Measurements from ENCODE around the gene PCDH15.
A peak's percentile ranks its signal among the peaks of the same experiment; 100 is the strongest.

PCDH15 gene

DNA sequence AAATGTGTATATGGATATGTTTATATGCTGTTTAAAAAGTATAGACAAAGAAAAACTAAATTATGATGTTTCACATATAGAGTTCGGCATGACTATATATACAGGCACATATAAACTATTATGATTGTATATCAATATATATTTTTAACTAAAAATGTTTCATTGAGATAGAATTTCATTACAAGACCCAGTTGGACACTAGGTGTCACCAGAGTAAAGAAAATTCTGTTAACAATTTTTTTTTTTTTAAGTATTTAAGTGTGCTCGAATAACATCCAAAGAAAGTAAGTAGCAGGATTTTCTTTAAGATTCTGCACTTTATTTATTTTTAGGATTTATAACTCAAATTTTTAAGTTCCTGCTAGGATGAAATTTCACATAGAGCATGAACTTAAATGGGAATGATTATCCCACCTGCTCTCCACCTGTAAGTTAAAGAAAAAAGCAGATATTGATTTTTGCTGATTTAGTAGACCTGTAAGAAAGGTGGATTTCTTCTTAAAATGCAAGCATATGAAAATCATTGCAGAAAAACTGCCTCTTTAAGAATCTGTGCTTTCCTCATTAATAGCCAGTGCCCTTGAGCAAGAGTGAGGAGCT lies 961.5 kb downstream of the PCDH15 start:
- peak; percentile 97 for FAIRE-seq

- no peak for FAIRE-seq
Measured at GRCh38 chr10:53836638-53837037, 964.4 kb downstream of the PCDH15 start.

GRCh38 chr10:53833908-53834307 lies 967.1 kb downstream of the PCDH15 start:
- no peak for FAIRE-seq

DNA sequence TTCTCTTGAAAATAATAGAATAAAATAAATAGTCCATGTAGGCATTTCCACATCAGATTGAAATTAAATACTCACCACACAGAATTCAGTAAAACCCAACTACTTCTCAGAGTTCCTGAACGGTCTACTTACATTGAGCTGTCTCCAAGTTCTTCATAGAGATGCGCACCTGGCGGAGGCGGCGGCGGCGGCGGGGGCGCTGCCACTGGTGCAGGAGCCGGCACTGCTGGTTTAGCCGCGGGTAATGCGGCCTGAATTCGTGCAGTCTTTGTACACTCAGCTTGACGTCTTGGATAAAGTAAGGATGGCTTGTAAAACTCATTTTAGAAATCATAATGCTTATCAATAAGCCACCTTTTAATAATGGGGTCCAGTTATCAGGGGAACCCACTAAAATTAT lies 973.8 kb downstream of the PCDH15 start:
- no peak for FAIRE-seq

DNA sequence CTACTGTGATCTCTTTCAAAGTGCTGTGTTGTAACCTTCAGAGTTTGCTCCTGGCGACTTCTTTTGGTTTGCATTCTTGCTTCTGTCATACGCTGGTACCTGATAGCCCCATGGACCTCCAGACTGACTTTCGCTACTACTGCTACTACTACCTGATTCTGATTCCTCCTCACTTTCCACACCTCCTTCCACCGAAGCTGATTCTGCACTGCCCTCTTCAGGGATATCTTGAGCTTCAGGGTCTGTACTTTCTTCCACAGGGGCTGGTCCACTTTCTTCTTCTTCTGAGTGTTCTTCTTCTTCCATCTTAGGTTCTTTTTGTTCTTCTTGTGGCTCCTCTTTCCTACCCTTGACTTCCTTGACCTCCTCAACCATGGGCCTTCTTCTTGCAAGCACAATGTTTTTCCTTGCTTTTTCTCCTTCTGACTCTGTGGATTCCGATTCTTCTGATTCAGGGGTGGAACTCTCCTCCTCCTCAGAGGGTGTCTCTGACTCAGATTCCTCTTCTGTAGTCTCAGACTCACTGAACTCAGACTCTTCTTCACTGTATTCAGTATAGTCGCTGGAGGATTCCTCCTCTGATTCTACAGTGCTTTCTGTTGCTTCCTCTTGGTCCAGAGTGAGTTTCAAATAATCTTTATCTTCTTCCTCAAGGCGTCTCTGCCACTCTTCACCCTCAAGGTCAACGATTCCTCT lies 992.2 kb downstream of the PCDH15 start:
- no peak for FAIRE-seq

DNA sequence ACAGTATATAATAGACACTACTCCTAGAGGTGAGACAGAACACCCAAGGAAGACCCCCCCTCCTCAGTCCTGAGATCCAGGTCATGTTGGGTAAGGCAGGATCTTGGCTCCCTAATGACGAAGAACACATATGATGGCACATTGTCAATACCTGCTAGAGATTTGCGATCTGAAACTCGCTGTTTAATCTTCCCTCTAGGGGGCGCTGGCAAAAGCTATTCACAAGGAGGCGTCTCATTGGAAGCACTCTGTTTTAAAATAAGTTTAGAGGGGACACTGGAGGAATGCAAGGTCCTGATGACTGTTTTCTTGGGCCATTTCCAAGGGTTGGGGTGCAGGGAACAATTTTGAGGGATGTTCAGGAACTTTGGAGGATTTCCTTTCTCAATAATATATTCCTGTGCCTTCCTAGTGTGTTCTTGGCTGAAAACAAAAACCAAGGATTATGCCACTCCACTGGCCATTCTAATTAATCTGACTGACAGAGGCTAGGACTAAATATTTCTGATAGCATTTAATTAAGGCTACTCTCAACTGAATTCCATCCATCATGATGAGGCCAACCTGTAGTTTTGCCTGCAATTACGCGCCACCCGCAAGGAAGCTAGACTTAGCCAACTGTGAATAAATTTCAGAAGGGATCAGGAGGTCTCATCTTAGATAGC lies 1014.7 kb downstream of the PCDH15 start:
- FAIRE-seq, result no peak

DNA sequence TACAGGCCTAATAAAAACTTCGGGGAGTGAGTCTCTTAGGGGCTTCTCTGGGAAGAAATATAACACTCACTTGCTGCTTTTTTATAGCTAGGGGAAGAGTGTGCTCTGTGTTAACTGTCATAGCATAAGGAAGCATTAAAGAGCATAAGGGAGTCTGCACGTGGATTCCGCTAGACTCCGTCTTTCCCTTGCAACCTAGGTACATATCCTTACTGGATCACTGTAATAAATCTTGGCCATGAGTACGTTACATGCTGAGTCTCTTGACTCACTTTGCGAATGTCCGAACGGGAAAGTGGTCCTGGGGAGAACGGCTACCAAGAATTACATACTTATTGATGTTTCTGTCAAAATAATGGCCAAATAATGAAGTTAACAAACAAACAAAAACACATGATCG lies 1029.3 kb downstream of the PCDH15 start:
- no peak for FAIRE-seq

DNA sequence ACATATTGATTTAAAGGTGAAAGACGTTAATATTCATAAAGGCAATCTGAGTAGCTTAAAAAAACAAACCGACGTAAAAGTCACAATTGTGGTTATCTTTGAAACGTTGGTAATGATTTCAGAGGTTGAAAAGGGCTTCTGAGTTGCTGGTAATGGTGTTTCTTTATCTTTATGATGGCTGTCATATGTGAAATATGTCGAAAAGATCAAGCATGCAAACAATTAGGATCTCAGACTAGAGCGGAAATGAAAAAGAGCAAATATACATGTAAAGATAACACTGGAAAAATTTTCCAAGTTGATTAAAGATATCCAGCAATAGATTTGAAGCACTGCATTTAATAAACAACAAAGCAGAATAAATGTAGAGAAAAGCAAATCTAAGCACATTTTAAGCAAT lies 1030.1 kb downstream of the PCDH15 start:
- no peak for FAIRE-seq

GRCh38 chr10:53765311-53765710 lies 1035.7 kb downstream of the PCDH15 start:
- no peak for FAIRE-seq

GRCh38 chr10:53754596-53755250 lies 1046.3 kb downstream of the PCDH15 start:
- no peak for FAIRE-seq

Data from A204.1 (cell line).